CD4-positive, alpha-beta T cell treated with Interleukin-15 for 1 hour (primary cell): ENCODE results near the gene HS3ST5.
"Not testable (repeated sequence)": the region's sequence is repeated elsewhere in the genome, so short reads cannot be mapped to it uniquely, and the experiment has no call there.

Experiments
- DNase-seq: peaks from one replicate; pipeline ENCODE4 v3.0.0-alpha.2; 2020

HS3ST5 gene

GRCh38 chr6:114181664-114182063 lies 161.2 kb downstream of the HS3ST5 start:
- no peak for DNase-seq

- no peak for DNase-seq
These were observed 163.4 kb downstream of the HS3ST5 start for GRCh38 chr6:114179411-114179810.

- DNase-seq = no peak
These were observed 166.1 kb downstream of the HS3ST5 start for GRCh38 chr6:114176726-114177125.

GRCh38 chr6:114172576-114173260 lies 170.1 kb downstream of the HS3ST5 start:
- no peak for DNase-seq

GRCh38 chr6:114171473-114171872 lies 171.3 kb downstream of the HS3ST5 start:
- no peak for DNase-seq

GRCh38 chr6:114170958-114171387 lies 171.8 kb downstream of the HS3ST5 start:
- DNase-seq = no peak

GRCh38 chr6:114170372-114170771 lies 172.5 kb downstream of the HS3ST5 start:
- DNase-seq = no peak

GRCh38 chr6:114169763-114170162 lies 173.1 kb downstream of the HS3ST5 start:
- DNase-seq = no peak

GRCh38 chr6:114167583-114168576 lies 174.9 kb downstream of the HS3ST5 start:
- no peak for DNase-seq

GRCh38 chr6:114164207-114164606 lies 178.6 kb downstream of the HS3ST5 start:
- no peak for DNase-seq

GRCh38 chr6:114162691-114163347 lies 180.0 kb downstream of the HS3ST5 start:
- no peak for DNase-seq

GRCh38 chr6:114160881-114161280 lies 181.9 kb downstream of the HS3ST5 start:
- no peak for DNase-seq

- no peak for DNase-seq
These were observed 183.1 kb downstream of the HS3ST5 start for GRCh38 chr6:114159727-114160126.

GRCh38 chr6:114158838-114159694 lies 183.8 kb downstream of the HS3ST5 start:
- no peak for DNase-seq

GRCh38 chr6:114158411-114158810 lies 184.4 kb downstream of the HS3ST5 start:
- no peak for DNase-seq

GRCh38 chr6:114157848-114158247 lies 185.0 kb downstream of the HS3ST5 start:
- no peak for DNase-seq

- DNase-seq = no peak
These were observed 187.1 kb downstream of the HS3ST5 start for GRCh38 chr6:114155763-114156162.

GRCh38 chr6:114154812-114155211 lies 188.0 kb downstream of the HS3ST5 start:
- DNase-seq = no peak

GRCh38 chr6:114153448-114153847 lies 189.4 kb downstream of the HS3ST5 start:
- DNase-seq = no peak

- no peak for DNase-seq
These were observed 191.6 kb downstream of the HS3ST5 start for GRCh38 chr6:114151064-114151690.

- DNase-seq = not testable (repeated sequence)
These were observed 193.6 kb downstream of the HS3ST5 start for GRCh38 chr6:114149182-114149581.
